GM19397 (cell line): ENCODE results near the gene ACSL1.

Experiments used
- ATAC-seq: cut with Tn5 transposase; IDR thresholded peaks from one replicate; pipeline ENCODE4 v1.9.1; 2021; ENCODE audit warnings: mild to moderate bottlenecking, moderate library complexity; ENCODE audit not compliant: unreplicated experiment

Gene ACSL1

DNA sequence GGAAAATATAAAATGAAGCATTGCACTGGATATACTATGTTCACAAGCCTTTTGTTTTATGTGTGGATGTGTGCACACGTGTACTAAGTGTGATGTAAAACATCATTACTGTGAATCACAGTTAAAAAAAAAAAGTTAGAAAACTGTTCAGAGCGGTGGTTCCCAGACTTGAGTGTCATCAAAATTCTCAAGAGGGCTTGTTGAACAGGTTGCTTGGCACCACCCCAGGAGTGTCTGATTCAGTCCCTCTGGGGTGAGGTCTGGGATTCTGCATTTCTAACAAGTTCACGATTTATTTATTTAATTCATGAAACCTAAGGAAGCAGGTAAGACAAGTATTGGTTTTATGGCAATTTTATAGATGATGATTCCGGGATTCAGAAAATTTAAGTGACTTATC, 93.6 kb downstream of the ACSL1 start:
- no peak for ATAC-seq

DNA sequence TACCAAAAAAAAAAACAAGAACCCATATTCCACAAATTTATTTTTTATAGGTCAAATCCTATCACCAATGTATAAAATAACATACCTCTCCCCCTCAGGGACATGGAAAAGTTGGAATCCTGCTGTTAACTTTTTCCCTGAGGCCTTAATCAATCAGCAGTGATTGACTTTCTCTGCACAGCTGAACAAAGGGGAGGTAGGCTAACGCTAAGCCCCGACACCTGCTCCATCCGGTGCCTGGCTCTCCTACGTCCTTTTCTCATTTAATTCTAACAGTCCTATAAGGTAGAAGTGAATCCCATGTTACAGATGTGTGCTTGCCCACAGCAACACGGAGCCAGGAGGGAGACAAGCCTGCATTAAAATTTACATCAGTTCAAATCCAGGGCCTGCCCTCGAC, 94.7 kb downstream of the ACSL1 start:
- ATAC-seq: no peak

GRCh38 chr4:184729946-184730345, 95.8 kb downstream of the ACSL1 start:
- no peak for ATAC-seq

DNA sequence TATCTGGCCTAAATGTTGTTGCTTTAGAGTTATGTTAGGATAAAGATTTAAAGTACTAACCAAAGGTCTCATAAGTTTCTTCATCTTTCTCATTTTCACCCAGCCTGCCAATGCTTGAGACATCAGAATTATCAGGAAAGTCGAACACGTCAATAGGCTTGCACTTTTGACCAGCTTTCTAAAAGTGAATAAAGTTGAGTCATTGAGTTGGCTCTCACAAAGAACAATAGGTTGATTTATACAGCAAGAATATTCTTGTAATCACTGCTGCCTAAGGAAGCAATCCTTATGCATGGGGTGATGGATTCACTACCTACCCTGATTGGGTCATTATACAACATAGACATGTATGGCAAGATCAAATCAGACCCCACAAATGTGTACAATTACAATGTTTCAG, 96.9 kb downstream of the ACSL1 start:
- no peak for ATAC-seq

- no peak for ATAC-seq
Observed at GRCh38 chr4:184727430-184727829, 98.3 kb downstream of the ACSL1 start.

DNA sequence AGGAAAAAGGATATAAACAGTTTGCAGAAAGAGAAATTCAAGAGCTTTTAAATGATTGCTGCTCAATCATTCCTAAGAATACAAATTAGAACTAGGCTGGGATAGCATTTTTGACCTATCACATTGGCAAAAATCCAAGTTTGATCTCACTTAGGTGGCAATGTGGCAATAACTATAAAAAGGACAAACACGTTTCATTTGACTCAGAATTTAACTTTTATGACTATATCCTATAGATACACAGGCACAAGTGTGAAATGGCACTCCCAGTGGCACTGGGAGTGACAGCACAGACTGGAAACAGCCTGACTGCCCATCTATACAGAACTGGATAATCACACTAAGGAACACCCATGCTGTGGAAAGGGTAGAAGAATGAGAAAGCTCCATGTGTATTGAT, 103.0 kb downstream of the ACSL1 start:
- ATAC-seq: no peak

DNA sequence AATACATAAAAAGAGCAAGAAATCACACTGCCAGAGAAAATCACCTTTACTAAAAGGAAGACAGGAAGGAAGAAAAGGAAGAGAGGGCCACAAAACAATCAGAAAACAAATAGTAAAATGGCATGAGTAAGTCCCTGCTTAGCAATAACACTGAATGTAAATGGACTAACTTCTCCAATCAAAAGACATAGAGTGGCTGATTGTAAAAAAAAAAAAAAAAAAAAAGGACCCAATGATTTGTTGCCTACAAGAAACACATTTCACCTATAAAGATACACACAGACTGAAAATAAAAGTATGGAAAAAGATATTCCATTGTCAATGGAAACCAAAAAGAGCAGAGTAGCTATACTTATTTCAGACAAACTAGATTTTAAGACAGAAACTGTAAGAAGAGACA, 104.5 kb downstream of the ACSL1 start:
- no peak for ATAC-seq

DNA sequence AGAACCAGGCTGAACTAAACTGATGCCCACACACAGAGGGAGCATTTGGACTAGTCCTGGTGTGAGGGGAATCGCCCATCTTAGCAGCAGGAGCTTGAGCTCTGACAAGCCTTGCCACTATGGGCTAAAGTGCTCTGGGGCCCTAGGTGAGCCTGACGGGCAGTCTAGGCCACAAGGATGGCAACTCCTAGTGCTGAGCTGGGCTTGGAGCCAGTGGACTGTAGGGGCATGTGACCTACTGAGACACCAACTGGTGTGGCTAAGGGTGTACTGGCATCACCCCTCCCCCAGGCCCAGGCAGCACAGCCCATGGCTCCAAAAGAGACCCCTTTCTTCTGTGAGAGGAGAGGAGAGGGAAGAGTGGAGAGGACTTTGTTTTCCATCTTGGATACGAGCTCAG, 106.4 kb downstream of the ACSL1 start:
- ATAC-seq: no peak

GRCh38 chr4:184715526-184715925, 110.2 kb downstream of the ACSL1 start:
- no peak for ATAC-seq

- no peak for ATAC-seq
Observed at GRCh38 chr4:184713887-184714286, 111.9 kb downstream of the ACSL1 start.

DNA sequence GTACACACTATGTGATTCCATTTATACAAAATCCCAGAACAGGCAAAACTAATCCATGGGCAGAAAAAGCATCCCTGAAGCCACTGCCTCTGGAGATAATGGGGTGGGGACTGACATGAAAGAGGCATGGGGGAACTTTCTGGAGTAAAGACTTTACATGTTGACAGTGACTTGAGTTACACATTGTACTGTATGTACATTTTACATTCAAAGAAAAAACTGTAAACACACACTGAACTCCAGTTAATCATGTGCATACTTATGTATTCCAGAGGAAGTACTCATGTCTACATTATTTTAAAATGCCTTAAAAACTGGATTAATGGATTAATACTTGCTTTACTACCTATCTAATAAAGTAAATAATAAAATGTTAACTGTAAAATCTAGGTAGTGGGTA, 113.4 kb downstream of the ACSL1 start:
- no peak for ATAC-seq

DNA sequence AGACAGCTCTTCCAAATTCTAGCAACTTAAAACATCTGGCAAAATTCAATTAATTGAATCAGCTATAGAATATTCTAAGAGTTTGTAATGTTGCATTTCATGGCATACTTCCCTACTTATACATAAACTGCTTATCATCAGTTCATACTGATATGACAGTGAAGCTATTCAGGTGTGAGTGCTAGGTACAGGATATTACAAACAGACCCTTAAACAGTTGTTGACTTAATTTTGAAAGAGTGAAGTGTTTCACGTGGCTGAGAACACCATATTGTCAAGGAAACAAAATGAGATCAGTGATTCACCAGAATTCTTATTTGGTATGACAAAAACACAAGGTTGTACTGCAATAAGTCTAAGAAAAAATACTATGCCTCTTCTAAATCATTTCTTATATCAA, 119.3 kb downstream of the ACSL1 start:
- ATAC-seq: no peak

DNA sequence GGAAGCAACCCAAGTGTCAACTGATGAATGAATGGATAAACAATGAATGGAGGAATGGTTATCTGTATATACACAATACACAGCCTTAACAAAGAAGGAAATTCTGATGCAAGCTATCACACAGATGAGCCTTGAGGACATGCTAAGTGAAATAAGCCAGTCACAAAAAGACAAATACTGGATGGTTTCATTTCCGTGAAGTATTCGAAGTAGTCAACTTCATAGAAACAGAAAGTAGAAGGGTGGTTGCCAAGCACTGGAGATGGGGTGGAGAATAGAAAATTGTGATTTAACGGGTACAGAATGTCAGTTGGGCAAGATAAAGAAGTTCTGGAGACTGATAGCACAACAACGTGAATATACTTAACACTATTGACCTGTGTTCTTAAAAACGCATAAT, 120.1 kb downstream of the ACSL1 start:
- ATAC-seq: no peak
